ENCODE measurements around the gene COQ8A.
"Not testable (repeated sequence)": the region's sequence is repeated elsewhere in the genome, so short reads cannot be mapped to it uniquely, and the experiment has no call there.

COQ8A gene

GRCh38 chr1:226985839-226986463 is 45.9 kb downstream of the COQ8A start:
- no peak for DNase-seq

GRCh38 chr1:226986496-226987178 is 46.5 kb downstream of the COQ8A start:
- no peak for DNase-seq

GRCh38 chr1:226987179-226987536 is 47.1 kb downstream of the COQ8A start:
- DNase-seq: no peak

- DNase-seq: no peak
These were observed 47.7 kb downstream of the COQ8A start for GRCh38 chr1:226987623-226988333.

GRCh38 chr1:226988334-226988666 is 48.2 kb downstream of the COQ8A start:
- DNase-seq: no peak

GRCh38 chr1:226989085-226989920 is 49.2 kb downstream of the COQ8A start:
- no peak for DNase-seq

- no peak for DNase-seq
These were observed 50.1 kb downstream of the COQ8A start for GRCh38 chr1:226990133-226990716.

- DNase-seq: no peak
These were observed 51.8 kb downstream of the COQ8A start for GRCh38 chr1:226991920-226992319.

- DNase-seq: no peak
These were observed 53.9 kb downstream of the COQ8A start for GRCh38 chr1:226993814-226994585.

- no peak for DNase-seq
These were observed 54.7 kb downstream of the COQ8A start for GRCh38 chr1:226994586-226995364.

- no peak for DNase-seq
These were observed 55.6 kb downstream of the COQ8A start for GRCh38 chr1:226995365-226996332.

- DNase-seq: not testable (repeated sequence)
These were observed 59.5 kb downstream of the COQ8A start for GRCh38 chr1:226999579-226999978.

GRCh38 chr1:227002531-227003049 is 62.5 kb downstream of the COQ8A start:
- DNase-seq: no peak

- no peak for DNase-seq
These were observed 63.1 kb downstream of the COQ8A start for GRCh38 chr1:227003165-227003564.

- DNase-seq: no peak
These were observed 64.7 kb downstream of the COQ8A start for GRCh38 chr1:227004796-227005195.

GRCh38 chr1:227006226-227006796 is 66.2 kb downstream of the COQ8A start:
- DNase-seq: no peak

- no peak for DNase-seq
These were observed 69.8 kb downstream of the COQ8A start for GRCh38 chr1:227009937-227010336.

- DNase-seq: no peak
These were observed 70.6 kb downstream of the COQ8A start for GRCh38 chr1:227010645-227011044.

- DNase-seq: no peak
These were observed 76.9 kb downstream of the COQ8A start for GRCh38 chr1:227016990-227017389.

GRCh38 chr1:227032396-227032795 is 92.3 kb downstream of the COQ8A start:
- no peak for DNase-seq
